ENCODE data around the gene ZNF768.

ZNF768 gene

GRCh38 chr16:30565984-30566383 is 39.6 kb upstream of the ZNF768 start:
- H3K36me3 ChIP-seq (ENCODE audit: insufficient read depth, low read length), result no peaks in the 10 kb centered on the region
- no peak overlapping the region for H3K4me3 ChIP-seq (ENCODE audit: low read depth in 1 of 2, low read length in 2 of 2)
- H3K27ac ChIP-seq (ENCODE audit: low read depth, low read length), result no peak overlapping the region
- H3K9me3 ChIP-seq (ENCODE audit: low read length), result no peaks in the 10 kb centered on the region
- no peak overlapping the region for H3K9ac ChIP-seq (ENCODE audit: low read length)
- peaks cover 5% of the 10 kb centered on the region for H3K4me1 ChIP-seq (ENCODE audit: insufficient read depth, low read length)
- no peaks in the 10 kb centered on the region for H3K27me3 ChIP-seq (ENCODE audit: control insufficient read depth in 1 of 2, insufficient read depth in 2 of 2, low read length in 2 of 2)

- no peak overlapping the region for H3K27ac ChIP-seq (ENCODE audit: low read depth, low read length)
- peaks cover 5% of the 10 kb centered on the region for H3K4me1 ChIP-seq (ENCODE audit: insufficient read depth, low read length)
- no peaks in the 10 kb centered on the region for H3K27me3 ChIP-seq (ENCODE audit: control insufficient read depth in 1 of 2, insufficient read depth in 2 of 2, low read length in 2 of 2)
- no peaks in the 10 kb centered on the region for H3K36me3 ChIP-seq (ENCODE audit: insufficient read depth, low read length)
- no peaks in the 10 kb centered on the region for H3K9me3 ChIP-seq (ENCODE audit: low read length)
- no peak overlapping the region for H3K9ac ChIP-seq (ENCODE audit: low read length)
- H3K4me3 ChIP-seq (ENCODE audit: low read depth in 1 of 2, low read length in 2 of 2), result no peak overlapping the region
Measured at GRCh38 chr16:30565526-30565925, 39.2 kb upstream of the ZNF768 start.

- Histone ChIP-seq H3K36me3 (ENCODE audit: insufficient read depth, low read length) (no peaks in the 10 kb centered on the region), H3K27ac (ENCODE audit: low read depth, low read length) (no peak overlapping the region), H3K27me3 (ENCODE audit: control insufficient read depth in 1 of 2, insufficient read depth in 2 of 2, low read length in 2 of 2) (no peaks in the 10 kb centered on the region), H3K9me3 (ENCODE audit: low read length) (no peaks in the 10 kb centered on the region), H3K4me1 (ENCODE audit: insufficient read depth, low read length) (peaks cover 4% of the 10 kb centered on the region), H3K4me3 (ENCODE audit: low read depth in 1 of 2, low read length in 2 of 2) (no peak overlapping the region), H3K9ac (ENCODE audit: low read length) (no peak overlapping the region)
Measured at GRCh38 chr16:30562021-30562420, 35.7 kb upstream of the ZNF768 start.

GRCh38 chr16:30561089-30561816 is 34.9 kb upstream of the ZNF768 start:
- Histone ChIP-seq H3K9ac (ENCODE audit: low read length) (peak overlapping the region; percentile 39), H3K4me1 (ENCODE audit: insufficient read depth, low read length) (peaks cover 6% of the 10 kb centered on the region), H3K27me3 (ENCODE audit: control insufficient read depth in 1 of 2, insufficient read depth in 2 of 2, low read length in 2 of 2) (no peaks in the 10 kb centered on the region), H3K4me3 (ENCODE audit: low read depth in 1 of 2, low read length in 2 of 2) (peak overlapping the region; percentile 49 to 68), H3K27ac (ENCODE audit: low read depth, low read length) (peak overlapping the region; percentile 12), H3K9me3 (ENCODE audit: low read length) (no peaks in the 10 kb centered on the region), H3K36me3 (ENCODE audit: insufficient read depth, low read length) (no peaks in the 10 kb centered on the region)

GRCh38 chr16:30559690-30560089 is 33.3 kb upstream of the ZNF768 start:
- H3K27ac ChIP-seq (ENCODE audit: low read depth, low read length), result no peak overlapping the region

GRCh38 chr16:30558789-30559377 is 32.5 kb upstream of the ZNF768 start:
- peak overlapping the region in 1 of 2 donors; percentile 63 for H3K4me3 ChIP-seq (ENCODE audit: low read depth in 1 of 2, low read length in 2 of 2)
- H3K9ac ChIP-seq (ENCODE audit: low read length), result no peak overlapping the region
- H3K27me3 ChIP-seq (ENCODE audit: control insufficient read depth in 1 of 2, insufficient read depth in 2 of 2, low read length in 2 of 2), result no peaks in the 10 kb centered on the region
- H3K9me3 ChIP-seq (ENCODE audit: low read length), result no peaks in the 10 kb centered on the region
- H3K36me3 ChIP-seq (ENCODE audit: insufficient read depth, low read length), result peaks cover 12% of the 10 kb centered on the region
- H3K27ac ChIP-seq (ENCODE audit: low read depth, low read length), result peak overlapping the region; percentile 95
- H3K4me1 ChIP-seq (ENCODE audit: insufficient read depth, low read length), result peaks cover 6% of the 10 kb centered on the region

More at GRCh38 chr16:30559690-30560089, 33.3 kb upstream of the ZNF768 start:
- no peak overlapping the region for H3K4me3 ChIP-seq (ENCODE audit: low read depth in 1 of 2, low read length in 2 of 2)
- H3K4me1 ChIP-seq (ENCODE audit: insufficient read depth, low read length), result peaks cover 6% of the 10 kb centered on the region
- no peak overlapping the region for H3K9ac ChIP-seq (ENCODE audit: low read length)
- H3K27me3 ChIP-seq (ENCODE audit: control insufficient read depth in 1 of 2, insufficient read depth in 2 of 2, low read length in 2 of 2), result no peaks in the 10 kb centered on the region
- H3K9me3 ChIP-seq (ENCODE audit: low read length), result no peaks in the 10 kb centered on the region
- peaks cover 4% of the 10 kb centered on the region for H3K36me3 ChIP-seq (ENCODE audit: insufficient read depth, low read length)

GRCh38 chr16:30557957-30558788 is 31.8 kb upstream of the ZNF768 start, which contains the start of gene ZNF764:
TSS of gene ZNF764 (minus strand) at chr16:30558374. CDS start at chr16:30558182, 192 bp downstream.
- peak within 1 kb of the TSS; percentile 95 for H3K27ac ChIP-seq (ENCODE audit: low read depth, low read length)
- H3K9ac ChIP-seq (ENCODE audit: low read length), result peak within 1 kb of the TSS; percentile 64
- H3K9me3 ChIP-seq (ENCODE audit: low read length), result no peaks in the 10 kb centered on the region
- H3K36me3 ChIP-seq (ENCODE audit: insufficient read depth, low read length), result peaks cover 17% of the 10 kb centered on the region
- peaks cover 6% of the 10 kb centered on the region for H3K4me1 ChIP-seq (ENCODE audit: insufficient read depth, low read length)
- H3K27me3 ChIP-seq (ENCODE audit: control insufficient read depth in 1 of 2, insufficient read depth in 2 of 2, low read length in 2 of 2), result no peaks in the 10 kb centered on the region
- peak within 1 kb of the TSS; percentile 81 to 83 for H3K4me3 ChIP-seq (ENCODE audit: low read depth in 1 of 2, low read length in 2 of 2)

- Histone ChIP-seq H3K4me1 (ENCODE audit: insufficient read depth, low read length) (peaks cover 6% of the 10 kb centered on the region), H3K36me3 (ENCODE audit: insufficient read depth, low read length) (peaks cover 17% of the 10 kb centered on the region)
Measured at GRCh38 chr16:30557707-30557956, 31.3 kb upstream of the ZNF768 start.

GRCh38 chr16:30556125-30556473 is 29.7 kb upstream of the ZNF768 start:
- no peaks in the 10 kb centered on the region for H3K9me3 ChIP-seq (ENCODE audit: low read length)
- no peaks in the 10 kb centered on the region for H3K27me3 ChIP-seq (ENCODE audit: control insufficient read depth in 1 of 2, insufficient read depth in 2 of 2, low read length in 2 of 2)
- peaks cover 17% of the 10 kb centered on the region for H3K36me3 ChIP-seq (ENCODE audit: insufficient read depth, low read length)
- no peak overlapping the region for H3K27ac ChIP-seq (ENCODE audit: low read depth, low read length)
- no peak overlapping the region for H3K9ac ChIP-seq (ENCODE audit: low read length)
- no peak overlapping the region for H3K4me3 ChIP-seq (ENCODE audit: low read depth in 1 of 2, low read length in 2 of 2)
- peaks cover 6% of the 10 kb centered on the region for H3K4me1 ChIP-seq (ENCODE audit: insufficient read depth, low read length)

More at GRCh38 chr16:30557707-30557956, 31.3 kb upstream of the ZNF768 start:
- Histone ChIP-seq H3K9ac (ENCODE audit: low read length) (peak overlapping the region; percentile 64), H3K4me3 (ENCODE audit: low read depth in 1 of 2, low read length in 2 of 2) (peak overlapping the region; percentile 81 to 83), H3K9me3 (ENCODE audit: low read length) (no peaks in the 10 kb centered on the region), H3K27ac (ENCODE audit: low read depth, low read length) (peak overlapping the region; percentile 95), H3K27me3 (ENCODE audit: control insufficient read depth in 1 of 2, insufficient read depth in 2 of 2, low read length in 2 of 2) (no peaks in the 10 kb centered on the region)

- Histone ChIP-seq H3K4me3 (ENCODE audit: low read depth in 1 of 2, low read length in 2 of 2) (no peak overlapping the region), H3K9me3 (ENCODE audit: low read length) (no peaks in the 10 kb centered on the region), H3K9ac (ENCODE audit: low read length) (no peak overlapping the region), H3K27me3 (ENCODE audit: control insufficient read depth in 1 of 2, insufficient read depth in 2 of 2, low read length in 2 of 2) (no peaks in the 10 kb centered on the region), H3K27ac (ENCODE audit: low read depth, low read length) (no peak overlapping the region), H3K4me1 (ENCODE audit: insufficient read depth, low read length) (peaks cover 6% of the 10 kb centered on the region), H3K36me3 (ENCODE audit: insufficient read depth, low read length) (peaks cover 17% of the 10 kb centered on the region)
Measured at GRCh38 chr16:30555315-30556124, 29.2 kb upstream of the ZNF768 start.
